Tibial artery (tissue), 4 donors: ENCODE results near the gene DYNLT1.
"Not testable (repeated sequence)": the region's sequence is repeated elsewhere in the genome, so short reads cannot be mapped to it uniquely, and the experiment has no call there.

Experiments
- DNase-seq, 2 donors: peaks; one replicate each; pipeline ENCODE4 v3.0.0-alpha.2; 2019
- H3K27ac ChIP-seq, 2 donors: fragments of 200-600 bp; sonication (generic) in 1 of 2; 1 replicate in 1 of 2; 2 replicates in 1 of 2; pipeline ENCODE4 v1.5.1; 2018 to 2019; ENCODE audit warnings: mild to moderate bottlenecking in 1 of 2
- H3K27me3 ChIP-seq, 2 donors: fragments of 200-600 bp; sonication (generic) in 1 of 2; one replicate each; pipeline versions ENCODE4 v1.5.1 to v1.6.0; 2016 to 2019
- H3K36me3 ChIP-seq, 3 donors: fragments of 200-600 bp; sonication (generic) in 2 of 3; one replicate each; pipeline ENCODE4 v1.5.1; 2016 to 2019; ENCODE audit warnings: mild to moderate bottlenecking in 2 of 3
- H3K4me1 ChIP-seq, 4 donors: fragments of 200-600 bp; sonication (generic) in 2 of 4; 1 replicate in 3 of 4; 2 replicates in 1 of 4; pipeline ENCODE4 v1.5.1; 2016 to 2019
- H3K4me3 ChIP-seq, 2 donors: fragments of 200-600 bp; sonication (generic) in 1 of 2; 1 replicate in 1 of 2; 2 replicates in 1 of 2; pipeline ENCODE4 v1.5.1; 2018 to 2019; ENCODE audit warnings: mild to moderate bottlenecking in 2 of 2
- H3K9me3 ChIP-seq, 3 donors: fragments of 200-600 bp; sonication (generic) in 1 of 3; one replicate each; pipeline ENCODE4 v1.5.1; 2016 to 2019
- intact Hi-C: fragments of 100-400 bp; cut with DNase I; formaldehyde crosslinking; loops from one replicate; pipeline ENCODE4 v1.15.0; 2023; ENCODE audit warnings: low total_unique reads
- TF ChIP-seq, protein P1 (sequence below), 2 experiments: fragments of 200-600 bp in 1 of 2; fragments of 450-650 bp in 1 of 2; IDR thresholded peaks; one replicate each; pipeline ENCODE4 v1.5.1; 2017 to 2019; ENCODE audit warnings: antibody characterized with exemption in 2 of 2, mild to moderate bottlenecking in 1 of 2, moderate library complexity in 1 of 2

Gene DYNLT1

DNA sequence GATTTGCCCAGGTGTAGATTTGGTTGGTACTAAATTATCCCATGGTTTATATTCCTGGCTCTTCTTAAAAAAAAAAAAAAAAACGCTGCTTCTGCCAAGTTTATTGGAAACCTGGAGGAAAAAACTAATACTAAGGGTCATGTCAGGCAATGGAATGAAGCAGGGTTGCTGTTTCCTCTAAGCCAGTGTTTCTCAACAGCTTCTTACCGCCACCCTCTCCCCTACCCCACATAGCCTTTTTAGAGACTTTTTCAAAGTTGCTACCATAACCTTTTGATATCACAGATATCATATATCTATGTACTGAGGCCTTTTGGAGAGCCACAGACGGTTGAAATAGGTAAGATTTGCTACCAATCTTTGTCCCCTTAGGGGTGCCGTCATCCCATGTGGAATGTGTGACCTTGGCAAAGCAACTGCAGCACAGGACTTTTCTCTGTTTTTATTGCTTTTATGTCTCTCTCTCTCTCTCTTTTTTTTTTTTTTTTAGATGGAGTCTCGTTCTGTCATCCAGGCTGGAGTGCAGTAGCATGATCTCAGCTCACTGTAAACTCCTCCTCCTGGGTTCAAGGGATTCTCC, 40.3 kb upstream of the DYNLT1 start:
- TF ChIP-seq, protein P1, sequence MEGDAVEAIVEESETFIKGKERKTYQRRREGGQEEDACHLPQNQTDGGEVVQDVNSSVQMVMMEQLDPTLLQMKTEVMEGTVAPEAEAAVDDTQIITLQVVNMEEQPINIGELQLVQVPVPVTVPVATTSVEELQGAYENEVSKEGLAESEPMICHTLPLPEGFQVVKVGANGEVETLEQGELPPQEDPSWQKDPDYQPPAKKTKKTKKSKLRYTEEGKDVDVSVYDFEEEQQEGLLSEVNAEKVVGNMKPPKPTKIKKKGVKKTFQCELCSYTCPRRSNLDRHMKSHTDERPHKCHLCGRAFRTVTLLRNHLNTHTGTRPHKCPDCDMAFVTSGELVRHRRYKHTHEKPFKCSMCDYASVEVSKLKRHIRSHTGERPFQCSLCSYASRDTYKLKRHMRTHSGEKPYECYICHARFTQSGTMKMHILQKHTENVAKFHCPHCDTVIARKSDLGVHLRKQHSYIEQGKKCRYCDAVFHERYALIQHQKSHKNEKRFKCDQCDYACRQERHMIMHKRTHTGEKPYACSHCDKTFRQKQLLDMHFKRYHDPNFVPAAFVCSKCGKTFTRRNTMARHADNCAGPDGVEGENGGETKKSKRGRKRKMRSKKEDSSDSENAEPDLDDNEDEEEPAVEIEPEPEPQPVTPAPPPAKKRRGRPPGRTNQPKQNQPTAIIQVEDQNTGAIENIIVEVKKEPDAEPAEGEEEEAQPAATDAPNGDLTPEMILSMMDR (IDR thresholded peaks at IDR 0.05) = no peak
- no peaks in the 10 kb centered on the region for H3K27me3 ChIP-seq
- no peaks in the 10 kb centered on the region for H3K9me3 ChIP-seq
- intact Hi-C loops = no loop called here
- no peaks in the 10 kb centered on the region for H3K36me3 ChIP-seq
- H3K4me1 ChIP-seq = peaks cover 0 to 8% (median 3%) of the 10 kb centered on the region in 4 donors
- H3K4me3 ChIP-seq = no peak overlapping the region
- H3K27ac ChIP-seq = no peak overlapping the region
- DNase-seq = peak in 1 of 2 donors; percentile 10

DNA sequence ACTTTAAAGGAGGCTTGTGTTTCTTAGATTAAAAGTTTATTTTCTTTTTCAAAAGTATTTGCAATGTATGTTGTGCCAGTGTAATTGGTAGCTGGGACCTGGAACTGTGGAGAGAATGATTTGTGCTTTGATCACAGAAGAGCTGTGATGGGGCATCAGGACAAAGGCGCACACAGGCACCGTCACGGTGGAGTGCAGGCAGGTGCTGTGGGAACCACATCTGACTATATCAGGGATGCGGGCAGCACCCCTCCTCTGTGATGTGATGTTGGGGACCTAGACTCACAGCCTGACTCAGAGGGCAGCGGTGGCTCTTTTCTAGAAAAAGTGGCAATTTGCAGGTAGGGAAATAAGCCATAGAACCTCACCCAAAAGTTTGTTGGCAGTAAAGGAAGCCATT, 39.8 kb upstream of the DYNLT1 start:
- peak in 1 of 2 donors; percentile 29 for DNase-seq
- Histone ChIP-seq H3K27ac (no peak overlapping the region), H3K27me3 (no peaks in the 10 kb centered on the region), H3K4me1 (peaks cover 0 to 8% (median 3%) of the 10 kb centered on the region in 4 donors), H3K4me3 (no peak overlapping the region), H3K9me3 (no peaks in the 10 kb centered on the region), H3K36me3 (no peaks in the 10 kb centered on the region)
- TF ChIP-seq, protein P1 (IDR thresholded peaks at IDR 0.05) = no peak
- intact Hi-C loops = no loop called here

DNA sequence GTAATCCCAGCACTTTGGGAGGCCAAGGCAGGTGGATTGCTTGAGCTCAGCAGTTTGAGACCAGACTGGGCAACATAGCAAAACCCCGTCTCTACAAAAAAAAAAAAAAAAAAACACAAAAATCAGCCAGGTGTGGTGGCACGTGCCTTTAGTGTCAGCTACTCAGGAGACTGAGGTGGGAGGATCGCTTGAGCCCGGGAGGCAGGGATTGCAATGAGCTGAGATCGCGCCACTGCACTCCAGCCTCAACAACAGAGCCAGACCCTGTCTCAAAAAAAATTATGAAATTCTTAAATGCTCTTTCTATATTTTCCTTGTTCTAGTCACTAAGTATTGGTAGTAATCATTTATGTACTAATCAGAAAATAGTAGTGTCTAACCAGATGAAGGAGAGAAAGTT, 35.9 kb upstream of the DYNLT1 start:
- Histone ChIP-seq H3K4me3 (no peak overlapping the region), H3K9me3 (no peaks in the 10 kb centered on the region), H3K27me3 (no peaks in the 10 kb centered on the region), H3K27ac (no peak overlapping the region), H3K36me3 (no peaks in the 10 kb centered on the region), H3K4me1 (peaks cover 0 to 8% (median 3%) of the 10 kb centered on the region in 4 donors)
- TF ChIP-seq, protein P1 (IDR thresholded peaks at IDR 0.05) = no peak
- DNase-seq = peak in 1 of 2 donors; percentile 60
- intact Hi-C loops = no loop called here

DNA sequence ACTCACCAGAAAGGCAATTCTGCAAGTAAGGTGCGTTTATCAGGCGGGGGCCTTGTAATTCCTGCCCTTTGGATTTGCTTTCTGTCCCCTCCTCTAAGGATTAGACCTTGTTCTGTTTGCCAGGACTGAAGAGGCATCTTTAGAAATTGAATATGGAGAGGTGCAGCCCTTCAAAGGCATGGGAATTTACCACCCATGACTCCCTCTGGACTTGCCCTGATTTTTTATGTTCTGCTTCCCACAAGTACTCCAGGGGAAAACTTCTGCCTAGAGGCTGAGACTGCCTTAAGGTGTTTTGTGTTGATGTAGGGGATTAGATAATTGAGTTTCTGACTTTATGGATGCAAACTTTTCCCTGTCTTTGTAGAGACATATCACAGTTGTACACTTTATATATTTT, 35.5 kb upstream of the DYNLT1 start:
- no peak overlapping the region for H3K27ac ChIP-seq
- TF ChIP-seq, protein P1 (IDR thresholded peaks at IDR 0.05) = no peak
- intact Hi-C loops = no loop called here
- no peak for DNase-seq
- no peaks in the 10 kb centered on the region for H3K27me3 ChIP-seq
- H3K4me1 ChIP-seq = peaks cover 0 to 8% (median 1%) of the 10 kb centered on the region in 4 donors
- no peak overlapping the region for H3K4me3 ChIP-seq
- no peaks in the 10 kb centered on the region for H3K36me3 ChIP-seq
- no peaks in the 10 kb centered on the region for H3K9me3 ChIP-seq

DNA sequence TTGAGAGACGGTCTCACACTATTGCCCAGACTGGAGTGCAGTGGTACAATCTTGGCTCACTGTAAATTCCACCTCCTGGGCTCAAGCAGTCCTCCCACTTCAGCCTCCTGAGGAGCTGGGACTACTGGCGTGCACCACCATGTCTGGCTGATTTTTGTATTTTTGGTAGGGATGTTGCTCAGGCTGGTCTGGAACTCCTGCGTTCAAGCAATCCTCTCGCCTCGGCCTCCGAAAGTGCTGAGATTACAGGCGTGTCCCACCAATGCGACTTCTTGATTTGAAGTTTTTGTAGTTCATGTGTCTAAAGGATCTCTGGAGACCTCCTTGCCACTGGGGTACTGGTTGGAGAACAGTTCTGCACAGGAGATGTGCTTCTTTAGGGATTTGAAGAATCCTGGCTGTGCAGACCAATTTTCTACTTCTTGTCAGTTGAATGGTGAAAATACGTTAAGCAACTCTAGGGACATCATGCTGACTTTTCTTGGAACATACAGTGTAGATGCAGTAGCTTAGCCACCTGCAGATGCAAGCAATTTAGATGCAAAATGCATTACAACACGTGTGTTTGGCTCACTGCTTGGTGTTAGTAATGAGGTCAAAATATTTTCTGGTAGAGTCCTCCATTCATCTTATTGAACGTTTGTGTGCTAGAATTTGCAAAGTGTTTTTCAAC, 33.5 kb upstream of the DYNLT1 start:
- no peak overlapping the region for H3K4me3 ChIP-seq
- no peak overlapping the region for H3K27ac ChIP-seq
- no peaks in the 10 kb centered on the region for H3K4me1 ChIP-seq
- H3K9me3 ChIP-seq = no peaks in the 10 kb centered on the region
- no peaks in the 10 kb centered on the region for H3K27me3 ChIP-seq
- DNase-seq = peak in 1 of 2 donors; percentile 29
- TF ChIP-seq, protein P1 (IDR thresholded peaks at IDR 0.05) = no peak
- no peaks in the 10 kb centered on the region for H3K36me3 ChIP-seq
- intact Hi-C loops = loop anchor here (10.0 kb wide), 1 partner anchor 1133 kb away; no protein-coding TSS in a partner anchor

DNA sequence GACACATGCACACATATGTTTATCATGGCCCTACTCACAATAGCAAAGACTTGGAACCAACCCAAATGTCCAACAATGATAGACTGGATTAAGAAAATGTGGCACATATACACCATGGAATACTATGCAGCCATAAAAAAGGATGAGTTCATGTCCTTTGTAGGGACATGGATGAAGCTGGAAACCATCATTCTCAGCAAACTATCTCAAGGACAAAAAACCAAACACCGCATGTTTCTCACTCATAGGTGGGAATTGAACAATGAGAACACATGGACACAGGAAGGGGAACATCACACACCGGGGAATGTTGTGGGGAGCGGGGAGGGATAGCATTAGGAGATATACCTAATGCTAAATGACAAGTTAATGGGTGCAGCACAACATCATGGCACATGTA, 32.6 kb upstream of the DYNLT1 start:
- not testable (repeated sequence) for H3K4me1 ChIP-seq, H3K27me3 ChIP-seq, H3K4me3 ChIP-seq, H3K36me3 ChIP-seq, H3K27ac ChIP-seq, H3K9me3 ChIP-seq
- intact Hi-C loops = loop anchor here (10.0 kb wide), 1 partner anchor 1132 kb away; no protein-coding TSS in a partner anchor
- peak in 1 of 2 donors; percentile 19 for DNase-seq
